Measurements from ENCODE around the gene CCDC93.

DNA sequence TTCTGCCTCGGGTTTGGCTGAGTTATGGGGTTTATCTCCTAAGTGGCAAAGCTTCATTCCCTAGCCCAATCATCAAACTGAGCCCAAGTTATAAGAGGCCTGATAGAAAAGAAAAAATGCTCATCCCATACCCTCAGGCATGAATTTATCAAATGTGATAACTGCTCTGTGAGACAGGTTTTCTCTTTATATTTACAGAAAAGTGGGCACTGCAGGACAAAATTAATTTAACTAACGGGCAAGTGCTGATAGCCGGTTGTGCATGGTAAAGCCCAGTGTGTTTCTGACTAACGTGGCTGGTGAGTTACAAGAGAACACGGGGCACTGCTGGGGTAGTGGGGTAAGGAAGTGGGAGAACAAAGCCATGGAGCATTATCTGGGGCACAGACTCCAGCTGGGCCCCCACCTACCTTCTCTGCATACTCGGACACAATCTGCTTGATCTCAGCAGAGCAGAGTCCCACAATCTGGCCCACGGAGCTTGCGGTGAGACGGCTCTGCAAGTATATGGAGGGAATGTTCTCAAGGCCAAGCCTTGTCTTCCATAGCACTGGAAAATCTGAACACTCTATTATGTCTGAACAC lies 40.3 kb downstream of the CCDC93 start:
- no peak for TF ChIP-seq CHD2 (IDR thresholded peaks at IDR 0.05; ENCODE audit: low read length, partially characterized antibody)
- no peak for TF ChIP-seq POLR2A (IDR thresholded peaks at IDR 0.05; ENCODE audit: low read length)
- TF ChIP-seq, protein P1, sequence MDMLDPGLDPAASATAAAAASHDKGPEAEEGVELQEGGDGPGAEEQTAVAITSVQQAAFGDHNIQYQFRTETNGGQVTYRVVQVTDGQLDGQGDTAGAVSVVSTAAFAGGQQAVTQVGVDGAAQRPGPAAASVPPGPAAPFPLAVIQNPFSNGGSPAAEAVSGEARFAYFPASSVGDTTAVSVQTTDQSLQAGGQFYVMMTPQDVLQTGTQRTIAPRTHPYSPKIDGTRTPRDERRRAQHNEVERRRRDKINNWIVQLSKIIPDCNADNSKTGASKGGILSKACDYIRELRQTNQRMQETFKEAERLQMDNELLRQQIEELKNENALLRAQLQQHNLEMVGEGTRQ (IDR thresholded peaks at IDR 0.05) = no peak
- TF ChIP-seq CTCF (IDR thresholded peaks at IDR 0.05) = no peak
- no peak for TF ChIP-seq RAD21 (conservative IDR thresholded peaks at IDR 0.05 in 1 of 2, IDR thresholded peaks at IDR 0.05 in 1 of 2)
- no peak for TF ChIP-seq CEBPB (IDR thresholded peaks at IDR 0.05)
- TF ChIP-seq SMC3 (IDR thresholded peaks at IDR 0.05) = no peak
- TF ChIP-seq JUNB (IDR thresholded peaks at IDR 0.05) = no peak
- no peak for TF ChIP-seq RARB (CRISPR knock-in tag; IDR thresholded peaks at IDR 0.05)
- TF ChIP-seq HDAC2 (IDR thresholded peaks at IDR 0.05) = no peak
- no peak for TF ChIP-seq RCOR1 (IDR thresholded peaks at IDR 0.05; ENCODE audit: low read depth, low read length)
- TF ChIP-seq CHD4 (IDR thresholded peaks at IDR 0.05; ENCODE audit: borderline replicate concordance) = no peak
- TF ChIP-seq E2F6 (IDR thresholded peaks at IDR 0.05; ENCODE audit: borderline replicate concordance, low read depth) = no peak
